GM12878 (cell line): Measurements from ENCODE around the gene FAM78A. TPM values are rescaled to one million over a fixed set of nuclear protein-coding genes. Genes with fewer than 3 reads are reported as not detected.

ENCODE experiments used
- HCFC1 ChIP-seq: fragments of 150-350 bp; IDR thresholded peaks from 2 replicates; pipeline ENCODE4 v1.6.1; 2014; ENCODE audit warnings: low read length
- HDGF ChIP-seq: fragments of 450-650 bp; IDR thresholded peaks from 2 replicates; pipeline ENCODE4 v1.6.1; 2016; ENCODE audit warnings: antibody characterized with exemption
- IRF3 ChIP-seq: fragments of 450-650 bp; IDR thresholded peaks from 2 replicates; pipeline ENCODE4 v1.6.1; 2014; ENCODE audit warnings: mild to moderate bottlenecking
- KAT2A ChIP-seq: conservative IDR thresholded peaks from 2 replicates; pipeline ENCODE4 v1.6.1; 2011; ENCODE audit warnings: low read depth, low read length; ENCODE audit not compliant: control insufficient read depth
- NR2C1 ChIP-seq: fragments of 450-650 bp; IDR thresholded peaks from 2 replicates; pipeline ENCODE4 v1.6.1; 2017; ENCODE audit warnings: antibody characterized with exemption, mild to moderate bottlenecking, moderate library complexity
- NR2F1 ChIP-seq: fragments of 450-650 bp; conservative IDR thresholded peaks from 2 replicates; pipeline ENCODE4 v1.6.1; 2017; ENCODE audit warnings: mild to moderate bottlenecking
- SPI1 ChIP-seq: IDR thresholded peaks from 2 replicates; pipeline ENCODE4 v1.6.1; 2011; ENCODE audit warnings: low read depth, mild to moderate bottlenecking, low read length, moderate library complexity, borderline replicate concordance; ENCODE audit not compliant: insufficient read depth
- SREBF2 ChIP-seq: IDR thresholded peaks from 2 replicates; pipeline ENCODE4 v1.6.1; 2012; ENCODE audit warnings: mild to moderate bottlenecking, low read length
- SUZ12 ChIP-seq: fragments of 200-600 bp; sonication (generic); IDR thresholded peaks from one replicate; pipeline ENCODE4 v1.6.1; 2018; ENCODE audit warnings: antibody characterized with exemption, mild to moderate bottlenecking; ENCODE audit not compliant: unreplicated experiment
- TCF3 ChIP-seq: IDR thresholded peaks from 2 replicates; pipeline ENCODE4 v1.6.1; 2012; ENCODE audit warnings: low read depth, mild to moderate bottlenecking, low read length, borderline replicate concordance; ENCODE audit not compliant: insufficient read depth
- WRNIP1 ChIP-seq: IDR thresholded peaks from 2 replicates; pipeline ENCODE4 v1.6.1; 2011; ENCODE audit warnings: low read depth, low read length, improper control_type of control experiment, borderline replicate concordance
- ZNF274 ChIP-seq: IDR thresholded peaks from one replicate; pipeline ENCODE4 v1.8.0; 2011; ENCODE audit not compliant: insufficient read length, insufficient read depth
- ZSCAN29 ChIP-seq: fragments of 450-650 bp; IDR thresholded peaks from 2 replicates; pipeline ENCODE4 v1.6.1; 2017; ENCODE audit warnings: mild to moderate bottlenecking, moderate library complexity
- polyA plus RNA-seq, 11 experiments: library from polyadenylated mRNA; depleted of rRNA in 4 of 11; unstranded in 6 of 11; stranded (reverse) in 5 of 11; fragments of >200 nt; fragmentation: Nextera tagmentation in 4 of 11; fragmentation: Illumina TruSeq in 1 of 11; extraction: Ambion mirVana in 4 of 11; extraction: Trizol in 1 of 11; gene quantifications; 1 replicate in 1 of 11; 2 replicates in 10 of 11; pipeline versions ENCODE4 v1.2.1 to v1.2.3, GENCODE V29; 2011 to 2016; ENCODE audit warnings: inconsistent platforms in 2 of 11, missing spikeins in 2 of 11, low read depth in 1 of 11
- total RNA-seq, 4 experiments: library from RNA; depleted of rRNA in 3 of 4; stranded (reverse); fragments of >200 nt in 3 of 4; fragmentation: Illumina TruSeq in 1 of 4; extraction: Trizol in 1 of 4; gene quantifications; 2 replicates each; pipeline versions ENCODE4 v1.2.1 to v1.2.3, GENCODE V29; 2013 to 2021
- TF ChIP-seq, protein P1 (sequence below): fragments of 450-650 bp; IDR thresholded peaks from 2 replicates; pipeline ENCODE4 v1.6.1; 2017; ENCODE audit warnings: antibody characterized with exemption, mild to moderate bottlenecking, moderate library complexity
- TF ChIP-seq, protein P2 (sequence below): IDR thresholded peaks from 2 replicates; pipeline ENCODE4 v1.6.1; 2011; ENCODE audit warnings: mild to moderate bottlenecking, low read depth, low read length, moderate library complexity; ENCODE audit not compliant: insufficient replicate concordance
- TF ChIP-seq, protein P3 (sequence below): IDR thresholded peaks from 2 replicates; pipeline ENCODE4 v1.6.1; 2011; ENCODE audit warnings: low read depth, mild to moderate bottlenecking, low read length, moderate library complexity, borderline replicate concordance; ENCODE audit errors: extremely low read depth
- TF ChIP-seq, protein P4 (sequence below): IDR thresholded peaks from 2 replicates; pipeline ENCODE4 v1.6.1; 2011; ENCODE audit warnings: borderline replicate concordance, low read depth, mild to moderate bottlenecking, moderate library complexity, mixed read lengths, low read length; ENCODE audit not compliant: insufficient read depth; ENCODE audit errors: extremely low read length

The FAM78A gene
- total and polyA plus RNA-seq, 10 of the 15 experiments (the other 5 are each of a cell fraction or from before 2014, with no cell fraction given), result 0.18 to 32.5 (median 12.2) TPM

GRCh38 chr9:131273856-131274673, 2.2 kb downstream of the FAM78A start (continued):
- no peak for TF ChIP-seq KAT2A
- TF ChIP-seq NR2F1, result peak; percentile 35
- no peak for TF ChIP-seq ZSCAN29
- TF ChIP-seq HCFC1, result no peak
- TF ChIP-seq, protein P1, sequence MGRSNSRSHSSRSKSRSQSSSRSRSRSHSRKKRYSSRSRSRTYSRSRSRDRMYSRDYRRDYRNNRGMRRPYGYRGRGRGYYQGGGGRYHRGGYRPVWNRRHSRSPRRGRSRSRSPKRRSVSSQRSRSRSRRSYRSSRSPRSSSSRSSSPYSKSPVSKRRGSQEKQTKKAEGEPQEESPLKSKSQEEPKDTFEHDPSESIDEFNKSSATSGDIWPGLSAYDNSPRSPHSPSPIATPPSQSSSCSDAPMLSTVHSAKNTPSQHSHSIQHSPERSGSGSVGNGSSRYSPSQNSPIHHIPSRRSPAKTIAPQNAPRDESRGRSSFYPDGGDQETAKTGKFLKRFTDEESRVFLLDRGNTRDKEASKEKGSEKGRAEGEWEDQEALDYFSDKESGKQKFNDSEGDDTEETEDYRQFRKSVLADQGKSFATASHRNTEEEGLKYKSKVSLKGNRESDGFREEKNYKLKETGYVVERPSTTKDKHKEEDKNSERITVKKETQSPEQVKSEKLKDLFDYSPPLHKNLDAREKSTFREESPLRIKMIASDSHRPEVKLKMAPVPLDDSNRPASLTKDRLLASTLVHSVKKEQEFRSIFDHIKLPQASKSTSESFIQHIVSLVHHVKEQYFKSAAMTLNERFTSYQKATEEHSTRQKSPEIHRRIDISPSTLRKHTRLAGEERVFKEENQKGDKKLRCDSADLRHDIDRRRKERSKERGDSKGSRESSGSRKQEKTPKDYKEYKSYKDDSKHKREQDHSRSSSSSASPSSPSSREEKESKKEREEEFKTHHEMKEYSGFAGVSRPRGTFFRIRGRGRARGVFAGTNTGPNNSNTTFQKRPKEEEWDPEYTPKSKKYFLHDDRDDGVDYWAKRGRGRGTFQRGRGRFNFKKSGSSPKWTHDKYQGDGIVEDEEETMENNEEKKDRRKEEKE, result no peak
- no peak for TF ChIP-seq ZNF274
- no peak for TF ChIP-seq SPI1
- TF ChIP-seq HDGF, result peak; percentile 50; the same call in 1 of the 2 replicates
- TF ChIP-seq, protein P2, sequence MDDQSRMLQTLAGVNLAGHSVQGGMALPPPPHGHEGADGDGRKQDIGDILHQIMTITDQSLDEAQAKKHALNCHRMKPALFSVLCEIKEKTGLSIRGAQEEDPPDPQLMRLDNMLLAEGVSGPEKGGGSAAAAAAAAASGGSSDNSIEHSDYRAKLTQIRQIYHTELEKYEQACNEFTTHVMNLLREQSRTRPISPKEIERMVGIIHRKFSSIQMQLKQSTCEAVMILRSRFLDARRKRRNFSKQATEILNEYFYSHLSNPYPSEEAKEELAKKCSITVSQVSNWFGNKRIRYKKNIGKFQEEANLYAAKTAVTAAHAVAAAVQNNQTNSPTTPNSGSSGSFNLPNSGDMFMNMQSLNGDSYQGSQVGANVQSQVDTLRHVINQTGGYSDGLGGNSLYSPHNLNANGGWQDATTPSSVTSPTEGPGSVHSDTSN, result no peak
- TF ChIP-seq NR2C1, result no peak
- TF ChIP-seq, protein P3, sequence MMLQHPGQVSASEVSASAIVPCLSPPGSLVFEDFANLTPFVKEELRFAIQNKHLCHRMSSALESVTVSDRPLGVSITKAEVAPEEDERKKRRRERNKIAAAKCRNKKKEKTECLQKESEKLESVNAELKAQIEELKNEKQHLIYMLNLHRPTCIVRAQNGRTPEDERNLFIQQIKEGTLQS, result no peak
- TF ChIP-seq, protein P4, sequence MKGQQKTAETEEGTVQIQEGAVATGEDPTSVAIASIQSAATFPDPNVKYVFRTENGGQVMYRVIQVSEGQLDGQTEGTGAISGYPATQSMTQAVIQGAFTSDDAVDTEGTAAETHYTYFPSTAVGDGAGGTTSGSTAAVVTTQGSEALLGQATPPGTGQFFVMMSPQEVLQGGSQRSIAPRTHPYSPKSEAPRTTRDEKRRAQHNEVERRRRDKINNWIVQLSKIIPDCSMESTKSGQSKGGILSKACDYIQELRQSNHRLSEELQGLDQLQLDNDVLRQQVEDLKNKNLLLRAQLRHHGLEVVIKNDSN, result no peak
- no peak for TF ChIP-seq SREBF2
- no peak for TF ChIP-seq SUZ12
- TF ChIP-seq IRF3, result no peak
- no peak for TF ChIP-seq TCF3
- 0 out of 2 replicates have a peak, but pooled peaks have one; percentile 39 for TF ChIP-seq WRNIP1
